GM12873 (cell line): ENCODE data around the gene MT1M.
A peak's percentile ranks its signal among the peaks of the same experiment; 100 is the strongest.

Source experiments
- CTCF ChIP-seq: IDR thresholded peaks from 2 replicates; pipeline ENCODE4 v1.5.1; 2012; ENCODE audit warnings: low read depth, mild to moderate bottlenecking, moderate library complexity, low read length, control low read depth; ENCODE audit not compliant: insufficient read depth; ENCODE audit errors: missing control alignments

Gene MT1M

DNA sequence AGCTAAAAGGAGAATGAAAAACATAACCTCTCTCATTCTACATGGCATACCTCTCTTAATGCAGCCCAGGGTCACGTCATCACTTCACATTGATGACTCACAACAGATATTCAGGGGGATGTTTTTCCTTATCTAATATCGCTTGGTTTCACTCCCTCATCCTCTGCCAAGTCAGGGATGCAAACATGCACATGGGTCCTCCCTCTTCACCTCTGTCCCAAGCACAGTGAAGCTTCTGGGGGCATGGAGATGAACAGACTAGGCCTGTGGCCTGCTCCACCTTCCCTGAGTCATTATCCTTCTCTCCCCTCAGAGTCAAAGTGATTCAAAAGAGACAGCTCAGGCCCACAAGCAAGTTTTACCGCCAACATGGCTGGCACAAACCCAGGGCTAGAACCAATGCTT lies 26.4 kb upstream of the MT1M start:
- no peak for TF ChIP-seq CTCF

- no peak for TF ChIP-seq CTCF
Observed at GRCh38 chr16:56606476-56607108, 25.9 kb upstream of the MT1M start.

- no peak for TF ChIP-seq CTCF
Observed at GRCh38 chr16:56607109-56607618, 25.3 kb upstream of the MT1M start.

- TF ChIP-seq CTCF = no peak
Observed at GRCh38 chr16:56607675-56608042, 24.8 kb upstream of the MT1M start.

- TF ChIP-seq CTCF = no peak
Observed at GRCh38 chr16:56608043-56608875, 24.2 kb upstream of the MT1M start, which contains the start of gene MT2A. Gene MT2A, plus strand, starts transcription at chr16:56608584. Its CDS starts 72 bp downstream, at chr16:56608656.

DNA sequence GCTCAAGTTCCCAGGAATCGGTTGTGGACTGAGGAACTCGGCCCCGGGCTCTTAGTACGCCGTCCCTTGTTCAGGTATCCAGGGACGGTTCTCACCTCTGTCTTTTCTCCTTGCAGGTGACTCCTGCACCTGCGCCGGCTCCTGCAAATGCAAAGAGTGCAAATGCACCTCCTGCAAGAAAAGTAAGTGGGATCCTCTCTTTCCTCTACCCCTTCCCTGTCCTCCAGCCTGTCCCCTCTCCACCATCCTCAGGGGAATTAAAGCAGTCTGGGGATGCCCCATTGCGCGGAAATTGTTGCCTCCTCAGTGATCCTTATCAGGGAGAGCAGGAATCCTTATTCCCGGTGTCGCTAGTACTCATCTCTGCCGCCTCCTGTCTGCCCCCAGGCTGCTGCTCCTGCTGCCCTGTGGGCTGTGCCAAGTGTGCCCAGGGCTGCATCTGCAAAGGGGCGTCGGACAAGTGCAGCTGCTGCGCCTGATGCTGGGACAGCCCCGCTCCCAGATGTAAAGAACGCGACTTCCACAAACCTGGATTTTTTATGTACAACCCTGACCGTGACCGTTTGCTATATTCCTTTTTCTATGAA lies 23.5 kb upstream of the MT1M start:
- no peak for TF ChIP-seq CTCF

DNA sequence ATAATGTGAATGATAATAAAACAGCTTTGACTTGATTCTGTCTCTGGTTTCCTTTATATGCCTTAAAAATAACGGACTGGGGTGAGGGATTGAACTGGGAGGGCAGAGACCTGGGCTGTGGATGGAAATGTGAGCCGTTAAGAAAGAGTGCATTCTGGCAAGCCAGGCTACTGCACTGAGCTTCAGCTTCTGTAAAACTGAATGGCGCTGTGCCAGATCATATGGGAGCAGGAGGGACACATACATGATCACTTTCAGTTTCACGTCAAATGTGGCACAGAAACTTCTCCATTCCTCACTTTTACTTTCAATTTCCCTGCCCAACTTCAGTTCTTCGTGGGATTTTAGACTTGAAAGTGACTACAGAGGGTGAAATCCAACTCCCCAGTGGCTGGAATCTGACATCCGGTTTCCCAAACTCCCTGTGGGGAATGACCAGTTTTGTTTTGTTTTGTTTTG lies 23.0 kb upstream of the MT1M start:
- TF ChIP-seq CTCF = peak; percentile 1
